ENCODE data around the gene UNCX. TPM values are rescaled to one million over a fixed set of nuclear protein-coding genes. Genes with fewer than 3 reads are reported as not detected.

UNCX gene
- total and polyA plus RNA-seq, 5 donors from 2014 or later: not detected

GRCh38 chr7:1230411-1231213 lies 2.1 kb upstream of the UNCX start:
- H3K4me1 ChIP-seq (ENCODE audit: control insufficient read depth, insufficient read depth, low read length, poor library complexity, severe bottlenecking): peaks cover 5% of the 10 kb centered on the region
- Mint-ChIP-seq H3K27ac (no peak overlapping the region), H3K9me3 (peaks cover 0 to 9% (median 0%) of the 10 kb centered on the region in 7 donors), H3K4me3 (peak overlapping the region in 3 of 4 donors; percentile 25 to 44 (median 38)), H3K27me3 (peaks cover 73% of the 10 kb centered on the region), H3K36me3 (no peaks in the 10 kb centered on the region), H3K4me1 (peaks cover 0 to 40% (median 14%) of the 10 kb centered on the region in 4 donors)
- H3K27me3 ChIP-seq (ENCODE audit: control insufficient read depth, insufficient read depth, low read length): peaks cover 29% of the 10 kb centered on the region
- DNase-seq (no peak), ATAC-seq (ENCODE audit: low read depth in 2 of 2) (no peak)
- no peaks in the 10 kb centered on the region for H3K9me3 ChIP-seq (ENCODE audit: control insufficient read depth in 2 of 2, low read length in 2 of 2)
- H3K27ac ChIP-seq (ENCODE audit: insufficient read depth, low read length, poor library complexity, severe bottlenecking): no peak overlapping the region
- no peak overlapping the region for H3K4me3 ChIP-seq (ENCODE audit: low read depth, low read length)
- no peaks in the 10 kb centered on the region for H3K36me3 ChIP-seq (ENCODE audit: control insufficient read depth, insufficient read depth, low read length)

GRCh38 chr7:1231214-1232102 lies 1.2 kb upstream of the UNCX start:
- no peak overlapping the region for H3K4me3 ChIP-seq (ENCODE audit: low read depth, low read length)
- Mint-ChIP-seq H3K9me3 (peaks cover 0 to 9% (median 0%) of the 10 kb centered on the region in 7 donors), H3K27ac (peak overlapping the region in 1 of 3 donors; percentile 94), H3K27me3 (peaks cover 67% of the 10 kb centered on the region), H3K4me1 (peaks cover 0 to 38% (median 10%) of the 10 kb centered on the region in 4 donors), H3K36me3 (no peaks in the 10 kb centered on the region), H3K4me3 (peak overlapping the region; percentile 25 to 85 (median 60))
- no peaks in the 10 kb centered on the region for H3K36me3 ChIP-seq (ENCODE audit: control insufficient read depth, insufficient read depth, low read length)
- ATAC-seq (ENCODE audit: low read depth in 2 of 2): no peak
- peaks cover 25% of the 10 kb centered on the region for H3K27me3 ChIP-seq (ENCODE audit: control insufficient read depth, insufficient read depth, low read length)
- no peak for DNase-seq
- H3K27ac ChIP-seq (ENCODE audit: insufficient read depth, low read length, poor library complexity, severe bottlenecking): no peak overlapping the region
- no peaks in the 10 kb centered on the region for H3K9me3 ChIP-seq (ENCODE audit: control insufficient read depth in 2 of 2, low read length in 2 of 2)
- peaks cover 7% of the 10 kb centered on the region for H3K4me1 ChIP-seq (ENCODE audit: control insufficient read depth, insufficient read depth, low read length, poor library complexity, severe bottlenecking)

DNA sequence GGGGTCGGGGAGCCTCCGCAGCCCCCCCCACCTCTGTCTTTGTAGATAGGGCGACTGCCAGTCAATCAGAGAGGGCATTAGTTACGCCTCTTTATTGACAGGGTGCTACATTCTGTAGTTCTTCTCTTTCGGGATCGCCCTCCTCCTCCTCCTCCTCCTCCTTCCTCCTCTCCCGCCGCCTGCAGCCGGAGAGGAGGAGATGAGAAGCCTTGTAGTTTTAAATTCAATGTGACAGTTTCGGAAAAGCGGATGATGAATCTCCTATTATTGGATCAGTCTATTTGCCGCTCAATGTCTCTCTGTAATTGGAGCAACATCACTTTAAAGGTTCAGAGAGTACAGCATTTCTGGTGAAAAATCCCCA lies 587 bp upstream of the UNCX start:
- Histone ChIP-seq H3K4me1 (ENCODE audit: control insufficient read depth, insufficient read depth, low read length, poor library complexity, severe bottlenecking) (peaks cover 10% of the 10 kb centered on the region), H3K9me3 (ENCODE audit: control insufficient read depth in 2 of 2, low read length in 2 of 2) (no peaks in the 10 kb centered on the region), H3K27ac (ENCODE audit: insufficient read depth, low read length, poor library complexity, severe bottlenecking) (no peak overlapping the region), H3K27me3 (ENCODE audit: control insufficient read depth, insufficient read depth, low read length) (peaks cover 25% of the 10 kb centered on the region), H3K4me3 (ENCODE audit: low read depth, low read length) (no peak overlapping the region), H3K36me3 (ENCODE audit: control insufficient read depth, insufficient read depth, low read length) (no peaks in the 10 kb centered on the region)
- H3K4me1 Mint-ChIP-seq: peaks cover 0 to 40% (median 10%) of the 10 kb centered on the region in 4 donors
- H3K27ac Mint-ChIP-seq: peak overlapping the region in 1 of 3 donors; percentile 94
- ATAC-seq (ENCODE audit: low read depth in 2 of 2): no peak
- H3K9me3 Mint-ChIP-seq: peaks cover 0 to 9% (median 0%) of the 10 kb centered on the region in 7 donors
- DNase-seq: no peak
- H3K4me3 Mint-ChIP-seq: peak overlapping the region; percentile 1 to 85 (median 50)
- peaks cover 65% of the 10 kb centered on the region for H3K27me3 Mint-ChIP-seq
- no peaks in the 10 kb centered on the region for H3K36me3 Mint-ChIP-seq

DNA sequence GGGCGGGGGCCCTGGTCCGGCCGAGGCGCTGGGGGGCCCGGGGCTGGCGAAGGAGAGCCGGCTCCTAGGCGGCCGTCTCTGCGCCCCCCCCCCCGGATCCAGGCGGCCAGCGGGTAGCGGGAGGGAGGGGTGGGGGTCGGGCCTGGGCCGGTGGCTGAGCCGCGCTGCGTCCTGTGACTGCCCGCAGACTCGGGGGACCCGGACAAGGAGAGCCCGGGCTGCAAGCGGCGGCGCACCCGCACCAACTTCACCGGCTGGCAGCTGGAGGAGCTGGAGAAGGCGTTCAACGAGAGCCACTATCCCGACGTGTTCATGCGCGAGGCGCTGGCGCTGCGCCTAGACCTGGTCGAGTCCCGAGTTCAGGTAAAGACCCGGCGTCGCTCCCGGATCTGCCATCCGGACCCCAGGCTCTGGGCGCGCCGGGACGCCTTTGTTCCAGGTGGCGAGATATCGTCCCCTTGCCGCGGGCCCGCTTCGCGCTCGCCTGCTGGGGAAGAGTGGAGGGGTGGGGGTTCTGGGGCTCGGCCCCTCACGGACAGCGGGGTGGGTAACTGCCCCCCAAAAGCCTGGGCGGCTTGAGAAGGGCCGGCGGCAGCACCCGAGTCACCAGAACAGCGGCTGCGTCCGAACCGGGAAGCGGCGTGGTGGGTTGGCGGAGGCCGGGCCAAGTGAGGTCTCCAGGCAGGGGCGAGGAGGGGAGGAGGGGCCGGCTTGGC lies 819 bp downstream of the UNCX start:
- peaks cover 12% of the 10 kb centered on the region for H3K4me1 ChIP-seq (ENCODE audit: control insufficient read depth, insufficient read depth, low read length, poor library complexity, severe bottlenecking)
- no peak overlapping the region for H3K4me3 ChIP-seq (ENCODE audit: low read depth, low read length)
- Mint-ChIP-seq H3K9me3 (peaks cover 0 to 9% (median 0%) of the 10 kb centered on the region in 7 donors), H3K27ac (no peak overlapping the region), H3K27me3 (peaks cover 69% of the 10 kb centered on the region), H3K4me1 (peaks cover 0 to 40% (median 10%) of the 10 kb centered on the region in 4 donors), H3K36me3 (no peaks in the 10 kb centered on the region), H3K4me3 (no peak overlapping the region)
- H3K27me3 ChIP-seq (ENCODE audit: control insufficient read depth, insufficient read depth, low read length): peaks cover 17% of the 10 kb centered on the region
- DNase-seq: no peak
- no peak for ATAC-seq (ENCODE audit: low read depth in 2 of 2)
- no peaks in the 10 kb centered on the region for H3K9me3 ChIP-seq (ENCODE audit: control insufficient read depth in 2 of 2, low read length in 2 of 2)
- H3K36me3 ChIP-seq (ENCODE audit: control insufficient read depth, insufficient read depth, low read length): no peaks in the 10 kb centered on the region
- H3K27ac ChIP-seq (ENCODE audit: insufficient read depth, low read length, poor library complexity, severe bottlenecking): no peak overlapping the region

GRCh38 chr7:1234049-1234880 lies 1.6 kb downstream of the UNCX start:
- H3K4me3 ChIP-seq (ENCODE audit: low read depth, low read length): no peak overlapping the region
- peaks cover 12% of the 10 kb centered on the region for H3K4me1 ChIP-seq (ENCODE audit: control insufficient read depth, insufficient read depth, low read length, poor library complexity, severe bottlenecking)
- H3K36me3 Mint-ChIP-seq: no peaks in the 10 kb centered on the region
- DNase-seq (no peak), ATAC-seq (ENCODE audit: low read depth in 2 of 2) (no peak)
- H3K27ac Mint-ChIP-seq: peak overlapping the region in 2 of 3 donors; percentile 26 to 90
- H3K9me3 ChIP-seq (ENCODE audit: control insufficient read depth in 2 of 2, low read length in 2 of 2): no peaks in the 10 kb centered on the region
- H3K27ac ChIP-seq (ENCODE audit: insufficient read depth, low read length, poor library complexity, severe bottlenecking): no peak overlapping the region
- H3K36me3 ChIP-seq (ENCODE audit: control insufficient read depth, insufficient read depth, low read length): no peaks in the 10 kb centered on the region
- peaks cover 13% of the 10 kb centered on the region for H3K27me3 ChIP-seq (ENCODE audit: control insufficient read depth, insufficient read depth, low read length)
- H3K9me3 Mint-ChIP-seq: peaks cover 0 to 9% (median 0%) of the 10 kb centered on the region in 7 donors
- peak overlapping the region; percentile 32 to 63 (median 50) for H3K4me3 Mint-ChIP-seq
- H3K4me1 Mint-ChIP-seq: peaks cover 0 to 41% (median 12%) of the 10 kb centered on the region in 4 donors
- H3K27me3 Mint-ChIP-seq: peaks cover 68% of the 10 kb centered on the region

- no peaks in the 10 kb centered on the region for H3K36me3 ChIP-seq (ENCODE audit: control insufficient read depth, insufficient read depth, low read length)
- H3K27me3 ChIP-seq (ENCODE audit: control insufficient read depth, insufficient read depth, low read length): peaks cover 18% of the 10 kb centered on the region
- no peaks in the 10 kb centered on the region for H3K9me3 ChIP-seq (ENCODE audit: control insufficient read depth in 2 of 2, low read length in 2 of 2)
- H3K4me3 Mint-ChIP-seq: peak overlapping the region; percentile 57 to 63 (median 60)
- H3K27ac ChIP-seq (ENCODE audit: insufficient read depth, low read length, poor library complexity, severe bottlenecking): no peak overlapping the region
- H3K4me1 ChIP-seq (ENCODE audit: control insufficient read depth, insufficient read depth, low read length, poor library complexity, severe bottlenecking): peaks cover 12% of the 10 kb centered on the region
- H3K9me3 Mint-ChIP-seq: peaks cover 0 to 9% (median 0%) of the 10 kb centered on the region in 7 donors
- DNase-seq (peak in 1 of 3 donors; percentile 49), ATAC-seq (ENCODE audit: low read depth in 2 of 2) (no peak)
- H3K36me3 Mint-ChIP-seq: no peaks in the 10 kb centered on the region
- no peak overlapping the region for H3K4me3 ChIP-seq (ENCODE audit: low read depth, low read length)
- peaks cover 71% of the 10 kb centered on the region for H3K27me3 Mint-ChIP-seq
- peaks cover 0 to 41% (median 15%) of the 10 kb centered on the region in 4 donors for H3K4me1 Mint-ChIP-seq
- H3K27ac Mint-ChIP-seq: no peak overlapping the region
Observed at GRCh38 chr7:1234881-1235500, 2.3 kb downstream of the UNCX start.

Data from CD4-positive, CD25-positive, alpha-beta regulatory T cell (primary cell).